H9 (cell line): ENCODE data around the gene KRT6A. TPM values are rescaled to one million over a fixed set of nuclear protein-coding genes. Genes with fewer than 3 reads are reported as not detected.

Experiments
- DNase-seq: peaks from one replicate; pipeline ENCODE4 v3.0.0-alpha.2; 2017
- H2AFZ ChIP-seq: one replicate; pipeline ENCODE4 v1.6.1; 2013; ENCODE audit warnings: mild to moderate bottlenecking, low read length, control low read depth, moderate library complexity
- H2AK5ac ChIP-seq: 2 replicates; pipeline ENCODE4 v1.6.1; 2013; ENCODE audit warnings: low read length, control low read depth, mixed read lengths; ENCODE audit not compliant: insufficient read length
- H2BK120ac ChIP-seq: one replicate; pipeline ENCODE4 v1.6.1; 2013; ENCODE audit warnings: low read depth, mild to moderate bottlenecking, low read length, control low read depth, inconsistent platforms; ENCODE audit not compliant: poor library complexity, severe bottlenecking
- H2BK12ac ChIP-seq: 2 replicates; pipeline ENCODE4 v1.6.1; 2013; ENCODE audit warnings: low read length, control low read depth, mixed read lengths, low read depth; ENCODE audit not compliant: insufficient read length
- H2BK15ac ChIP-seq: 2 replicates; pipeline ENCODE4 v1.6.1; 2013; ENCODE audit warnings: low read depth, low read length, control low read depth
- H2BK20ac ChIP-seq: one replicate; pipeline ENCODE4 v1.6.1; 2013; ENCODE audit warnings: low read depth, mild to moderate bottlenecking, low read length, control low read depth, inconsistent platforms; ENCODE audit not compliant: poor library complexity, severe bottlenecking
- H2BK5ac ChIP-seq: 2 replicates; pipeline ENCODE4 v1.6.1; 2013; ENCODE audit warnings: low read length, control low read depth, mixed read lengths; ENCODE audit not compliant: insufficient read length
- H3K14ac ChIP-seq: 2 replicates; pipeline ENCODE4 v1.6.1; 2013; ENCODE audit warnings: low read length, control low read depth; ENCODE audit not compliant: insufficient read depth
- H3K18ac ChIP-seq: 2 replicates; pipeline ENCODE4 v1.6.1; 2013; ENCODE audit warnings: low read depth, mild to moderate bottlenecking, mixed read lengths, low read length, control low read depth; ENCODE audit not compliant: insufficient read length
- H3K23ac ChIP-seq: 2 replicates; pipeline ENCODE4 v1.6.1; 2013; ENCODE audit warnings: low read length, control low read depth, mixed read lengths, low read depth; ENCODE audit not compliant: insufficient read length
- H3K23me2 ChIP-seq: 2 replicates; pipeline ENCODE4 v1.6.1; 2013; ENCODE audit warnings: low read depth, mild to moderate bottlenecking, mixed read lengths, low read length, control low read depth; ENCODE audit not compliant: insufficient read length, poor library complexity, severe bottlenecking
- H3K27ac ChIP-seq: 2 replicates; pipeline ENCODE4 v1.5.1; 2013; ENCODE audit warnings: low read length, control low read depth, mixed read lengths, low read depth; ENCODE audit not compliant: insufficient read length
- H3K27me3 ChIP-seq: 2 replicates; pipeline ENCODE4 v1.6.1; 2013; ENCODE audit warnings: low read length, control low read depth, inconsistent platforms; ENCODE audit not compliant: insufficient read depth
- H3K4ac ChIP-seq: 2 replicates; pipeline ENCODE4 v1.6.1; 2013; ENCODE audit warnings: low read depth, mild to moderate bottlenecking, control low read depth, inconsistent platforms, low read length, moderate library complexity
- H3K4me1 ChIP-seq: 2 replicates; pipeline ENCODE4 v1.6.1; 2013; ENCODE audit warnings: low read length, control low read depth, inconsistent platforms; ENCODE audit not compliant: insufficient read depth
- H3K4me2 ChIP-seq: 2 replicates; pipeline ENCODE4 v1.6.1; 2013; ENCODE audit warnings: low read length, control low read depth, mixed read lengths; ENCODE audit not compliant: insufficient read length, insufficient read depth
- H3K56ac ChIP-seq: 2 replicates; pipeline ENCODE4 v1.6.1; 2013; ENCODE audit warnings: low read depth, mild to moderate bottlenecking, mixed read lengths, low read length, control low read depth; ENCODE audit not compliant: insufficient read length
- H3K79me1 ChIP-seq: 2 replicates; pipeline ENCODE4 v1.6.1; 2013; ENCODE audit warnings: low read depth, mild to moderate bottlenecking, moderate library complexity, low read length, control low read depth, inconsistent platforms; ENCODE audit not compliant: insufficient read depth, poor library complexity, severe bottlenecking
- H3K79me2 ChIP-seq: 2 replicates; pipeline ENCODE4 v1.6.1; 2013; ENCODE audit warnings: low read length, control low read depth, inconsistent platforms; ENCODE audit not compliant: insufficient read depth
- H3K9ac ChIP-seq: 2 replicates; pipeline ENCODE4 v1.6.1; 2013; ENCODE audit warnings: low read length, control low read depth, mixed read lengths; ENCODE audit not compliant: insufficient read length; ENCODE audit errors: extremely low read depth
- H3K9me3 ChIP-seq: one replicate; pipeline ENCODE4 v1.6.1; 2013; ENCODE audit warnings: low read depth, low read length, inconsistent platforms; ENCODE audit not compliant: control insufficient read depth
- H3T11ph ChIP-seq: one replicate; pipeline ENCODE4 v1.6.1; 2013; ENCODE audit warnings: mild to moderate bottlenecking, low read length, control low read depth, inconsistent platforms
- H4K20me1 ChIP-seq: one replicate; pipeline ENCODE4 v1.6.1; 2013; ENCODE audit not compliant: control insufficient read depth, insufficient read length, insufficient read depth
- H4K5ac ChIP-seq: 2 replicates; pipeline ENCODE4 v1.6.1; 2013; ENCODE audit warnings: low read depth, mild to moderate bottlenecking, mixed read lengths, low read length, control low read depth; ENCODE audit not compliant: insufficient read length
- H4K8ac ChIP-seq: replicated peaks from 2 replicates; pipeline ENCODE4 v1.6.1; 2013; ENCODE audit warnings: low read length, control low read depth, mixed read lengths, low read depth; ENCODE audit not compliant: insufficient read length
- H4K91ac ChIP-seq: 2 replicates; pipeline ENCODE4 v1.6.1; 2013; ENCODE audit warnings: low read depth, mild to moderate bottlenecking, moderate library complexity, mixed read lengths, low read length, control low read depth; ENCODE audit not compliant: insufficient read length
- H3K27ac Mint-ChIP-seq, 3 experiments: 2 replicates in 2 of 3; 3 replicates in 1 of 3; pipeline ENCODE4 v1.8.0; 2020 to 2021; ENCODE audit warnings: mixed read lengths in 3 of 3, mild to moderate bottlenecking in 1 of 3, moderate library complexity in 1 of 3
- H3K27me3 Mint-ChIP-seq: 2 replicates; pipeline ENCODE4 v1.8.0; 2021; ENCODE audit warnings: low read depth, mild to moderate bottlenecking, moderate library complexity, mixed read lengths
- H3K36me3 Mint-ChIP-seq, 3 experiments: 2 replicates in 2 of 3; 3 replicates in 1 of 3; pipeline ENCODE4 v1.8.0; 2020 to 2021; ENCODE audit warnings: low read depth in 3 of 3, mixed read lengths in 3 of 3; ENCODE audit not compliant: insufficient read depth in 1 of 3
- H3K4me1 Mint-ChIP-seq, 2 experiments: 2 replicates each; pipeline ENCODE4 v1.8.0; 2020; ENCODE audit warnings: mixed read lengths in 2 of 2
- H3K4me3 Mint-ChIP-seq, 2 experiments: 2 replicates in 1 of 2; 3 replicates in 1 of 2; pipeline ENCODE4 v1.8.0; 2020 to 2021; ENCODE audit warnings: mild to moderate bottlenecking in 2 of 2, mixed read lengths in 2 of 2, moderate library complexity in 1 of 2
- H3K9me3 Mint-ChIP-seq, 2 experiments: 2 replicates in 1 of 2; 3 replicates in 1 of 2; pipeline ENCODE4 v1.8.0; 2020; ENCODE audit warnings: mild to moderate bottlenecking in 2 of 2, mixed read lengths in 2 of 2, moderate library complexity in 1 of 2
- WGBS: extraction: QIAGEN DNeasy Blood & Tissue Kit; methylation state at CpG from one replicate; pipeline ENCODE4 v1.1.7; 2013; ENCODE audit warnings: missing lambda C conversion rate, low lambda C conversion rate, mixed read lengths; ENCODE audit not compliant: insufficient read length; ENCODE audit errors: extremely low coverage; 5-methylcytosine and 5-hydroxymethylcytosine counted together
- total RNA-seq: library from RNA; stranded (reverse); gene quantifications from 2 replicates; pipeline ENCODE4 v1.2.1, GENCODE V29; 2021
- TF ChIP-seq, protein P1 (sequence below): fragments of 200-600 bp; sonication (generic); conservative IDR thresholded peaks from 3 replicates; pipeline ENCODE4 v1.8.0; 2021; ENCODE audit warnings: antibody characterized with exemption, mild to moderate bottlenecking

Gene KRT6A
- total RNA-seq, 1 experiment from 2014 or later, result not detected

DNA sequence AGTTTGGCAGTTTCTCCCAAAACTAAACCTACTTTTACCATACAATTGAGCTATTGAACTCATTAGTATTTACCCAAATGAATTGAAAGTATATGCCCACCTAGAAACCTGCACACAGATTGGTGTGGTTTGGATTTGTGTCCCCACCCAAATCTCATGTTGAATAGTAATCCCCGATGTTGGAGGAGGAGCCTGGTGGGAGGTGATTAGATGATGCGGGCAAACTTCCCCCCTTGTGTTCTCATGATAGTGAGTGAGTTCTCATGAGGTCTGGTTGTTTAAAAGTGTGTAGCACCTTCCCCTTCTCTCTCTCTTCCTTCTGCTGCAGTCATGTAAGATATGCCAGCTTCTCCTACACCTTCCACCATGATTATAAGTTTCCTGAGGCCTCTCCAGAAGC is 15.4 kb downstream of the KRT6A start:
- no peak overlapping the region for H2BK120ac ChIP-seq

More for the DNA sequence above, 15.4 kb downstream of the KRT6A start:
- no peak overlapping the region for H3K9ac ChIP-seq
- H3K23me2 ChIP-seq, result no peaks in the 10 kb centered on the region
- H2AFZ ChIP-seq, result no peak overlapping the region
- H3K27me3 ChIP-seq, result no peaks in the 10 kb centered on the region
- no peak overlapping the region for H3K23ac ChIP-seq
- no peaks in the 10 kb centered on the region for H3K79me1 ChIP-seq
- WGBS, result no CpG with 5 or more reads among the region's 2 CpGs
- no peak overlapping the region for H2BK5ac ChIP-seq
- no peak overlapping the region for H3K27ac ChIP-seq
- no peak overlapping the region for H4K8ac ChIP-seq
- no peak overlapping the region for H2BK20ac ChIP-seq
- H4K20me1 ChIP-seq, result no peaks in the 10 kb centered on the region
- no peak overlapping the region for H4K5ac ChIP-seq
- H3K4me3 Mint-ChIP-seq, result no peak overlapping the region
- H3K9me3 Mint-ChIP-seq, result peaks cover 23 to 26% of the 10 kb centered on the region in 2 experiments; a peak in 4 of 5 replicates
- no peaks in the 10 kb centered on the region for H3K27me3 Mint-ChIP-seq
- H3K36me3 Mint-ChIP-seq, result peaks cover 0 to 4% (median 2%) of the 10 kb centered on the region in 3 experiments; a peak in 2 of 7 replicates
- H2BK12ac ChIP-seq, result no peak overlapping the region
- H3K14ac ChIP-seq, result no peak overlapping the region
- H3K4me1 Mint-ChIP-seq, result peaks cover 7 to 9% of the 10 kb centered on the region in 2 experiments
- no peak overlapping the region for H3K4me2 ChIP-seq
- no peak overlapping the region for H3K18ac ChIP-seq
- TF ChIP-seq, protein P1, sequence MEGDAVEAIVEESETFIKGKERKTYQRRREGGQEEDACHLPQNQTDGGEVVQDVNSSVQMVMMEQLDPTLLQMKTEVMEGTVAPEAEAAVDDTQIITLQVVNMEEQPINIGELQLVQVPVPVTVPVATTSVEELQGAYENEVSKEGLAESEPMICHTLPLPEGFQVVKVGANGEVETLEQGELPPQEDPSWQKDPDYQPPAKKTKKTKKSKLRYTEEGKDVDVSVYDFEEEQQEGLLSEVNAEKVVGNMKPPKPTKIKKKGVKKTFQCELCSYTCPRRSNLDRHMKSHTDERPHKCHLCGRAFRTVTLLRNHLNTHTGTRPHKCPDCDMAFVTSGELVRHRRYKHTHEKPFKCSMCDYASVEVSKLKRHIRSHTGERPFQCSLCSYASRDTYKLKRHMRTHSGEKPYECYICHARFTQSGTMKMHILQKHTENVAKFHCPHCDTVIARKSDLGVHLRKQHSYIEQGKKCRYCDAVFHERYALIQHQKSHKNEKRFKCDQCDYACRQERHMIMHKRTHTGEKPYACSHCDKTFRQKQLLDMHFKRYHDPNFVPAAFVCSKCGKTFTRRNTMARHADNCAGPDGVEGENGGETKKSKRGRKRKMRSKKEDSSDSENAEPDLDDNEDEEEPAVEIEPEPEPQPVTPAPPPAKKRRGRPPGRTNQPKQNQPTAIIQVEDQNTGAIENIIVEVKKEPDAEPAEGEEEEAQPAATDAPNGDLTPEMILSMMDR, result no peak
- H3K9me3 ChIP-seq, result no peaks in the 10 kb centered on the region
- no peak overlapping the region for H3K4ac ChIP-seq
- H3K79me2 ChIP-seq, result no peaks in the 10 kb centered on the region
- H3K27ac Mint-ChIP-seq, result no peak overlapping the region
- no peak overlapping the region for H3K56ac ChIP-seq
- no peaks in the 10 kb centered on the region for H3K4me1 ChIP-seq
- H4K91ac ChIP-seq, result no peak overlapping the region
- H2AK5ac ChIP-seq, result no peak overlapping the region
- H3T11ph ChIP-seq, result no peak overlapping the region
- no peak overlapping the region for H2BK15ac ChIP-seq
- DNase-seq, result no peak
